GM12878 (cell line): Measurements from ENCODE around the gene FOXJ1. TPM values are rescaled to one million over a fixed set of nuclear protein-coding genes. Genes with fewer than 3 reads are reported as not detected.

ENCODE experiments used
- ATAC-seq: fragments of 200-7000 bp; cut with Tn5 transposase; 3 replicates; pipeline ENCODE4 v1.9.1; 2020; ENCODE audit warnings: mild to moderate bottlenecking, moderate library complexity
- BruUV-seq: library from RNA; stranded (reverse); fragments of 400-500 nt; replicated peaks from 2 replicates; lab custom pipeline; 2021; lab: Mats Ljungman, UMichigan
- CTCF ChIA-PET: fragments of 300-600 bp; sonication (Branson Sonifier 250); formaldehyde crosslinking; extraction: SDS; loops from one replicate; lab custom pipeline; 2021; ENCODE audit warnings: inconsistent platforms; lab: Yijun Ruan, JAX
- POLR2A ChIA-PET: fragments of 350-600 bp; formaldehyde crosslinking; extraction: SDS; loops from one replicate; lab custom pipeline; 2021; ENCODE audit warnings: inconsistent platforms; lab: Charles Lee
- RAD21 ChIA-PET: fragments of 300-600 bp; sonication (Branson Sonifier 250); formaldehyde crosslinking; loops from one replicate; lab custom pipeline; 2023; ENCODE audit warnings: antibody characterized with exemption; ENCODE audit not compliant: unreplicated experiment; lab: Charles Lee
- SMC1A ChIA-PET: fragments of 300-600 bp; sonication (Branson Sonifier 250); formaldehyde crosslinking; loops from one replicate; lab custom pipeline; 2023; ENCODE audit not compliant: unreplicated experiment, uncharacterized antibody; lab: Charles Lee
- DNase-seq: peaks from one replicate; pipeline ENCODE4 v3.0.0-alpha.2; 2011; ENCODE audit warnings: low read depth, low spot score
- FAIRE-seq: peaks from 3 replicates; lab custom pipeline; 2011; peaks lifted over from hg19 to GRCh38; lab: Jason Lieb, UNC
- H2AFZ ChIP-seq: 2 replicates; pipeline ENCODE4 v1.6.0; 2011; ENCODE audit warnings: low read depth, low read length, control low read depth; ENCODE audit not compliant: control insufficient read depth
- H3K27ac ChIP-seq: 2 replicates; pipeline ENCODE4 v1.5.1; 2011; ENCODE audit warnings: control low read depth; ENCODE audit not compliant: control insufficient read depth, insufficient read depth
- H3K27me3 ChIP-seq, 2 experiments: replicated peaks in 1 of 2; 2 replicates each; pipeline versions ENCODE4 v1.6.0 to v1.6.1; 2011; ENCODE audit warnings: low read length in 1 of 2; ENCODE audit not compliant: control insufficient read depth in 2 of 2, insufficient read depth in 2 of 2
- H3K36me3 ChIP-seq, 2 experiments: 2 replicates each; pipeline ENCODE4 v1.5.1; 2011; ENCODE audit warnings: low read length in 1 of 2; ENCODE audit not compliant: control insufficient read depth in 2 of 2, insufficient read depth in 2 of 2
- H3K4me1 ChIP-seq: 2 replicates; pipeline ENCODE4 v1.6.1; 2011; ENCODE audit warnings: mild to moderate bottlenecking, low read length, moderate library complexity, mixed read lengths; ENCODE audit not compliant: control insufficient read depth, insufficient read depth
- H3K4me2 ChIP-seq: 2 replicates; pipeline ENCODE4 v1.6.0; 2011; ENCODE audit warnings: control low read depth; ENCODE audit not compliant: control insufficient read depth, insufficient read depth
- H3K4me3 ChIP-seq: fragments of 200-600 bp; sonication (generic); 2 replicates; pipeline ENCODE4 v1.5.1; 2016
- H3K79me2 ChIP-seq: 2 replicates; pipeline ENCODE4 v1.6.0; 2011; ENCODE audit warnings: low read length; ENCODE audit not compliant: control insufficient read depth, insufficient read depth
- H3K9ac ChIP-seq: 2 replicates; pipeline ENCODE4 v1.8.0; 2011; ENCODE audit warnings: low read length, control low read depth, mixed read lengths; ENCODE audit not compliant: control insufficient read depth, insufficient read depth
- H3K9me3 ChIP-seq: replicated peaks from 3 replicates; pipeline ENCODE4 v1.5.1; 2011; ENCODE audit warnings: mild to moderate bottlenecking, low read length; ENCODE audit not compliant: control insufficient read depth, insufficient read depth
- H4K20me1 ChIP-seq: 2 replicates; pipeline ENCODE4 v1.6.0; 2011; ENCODE audit not compliant: control insufficient read depth, insufficient read depth
- BRCA1 ChIP-seq: IDR thresholded peaks from 2 replicates; pipeline ENCODE4 v1.6.1; 2011; ENCODE audit warnings: low read depth, low read length, improper control_type of control experiment
- GABPA ChIP-seq: IDR thresholded peaks from 2 replicates; pipeline ENCODE4 v1.6.1; 2014; ENCODE audit warnings: antibody characterized with exemption, low read depth, mild to moderate bottlenecking, inconsistent platforms
- WGBS: methylation state at CpG from one replicate; pipeline ENCODE4 v1.1.6; 2016; ENCODE audit warnings: low lambda C conversion rate; ENCODE audit not compliant: insufficient replicate concordance, insufficient coverage; ENCODE audit errors: missing lambda C conversion rate; 5-methylcytosine and 5-hydroxymethylcytosine counted together
- in situ Hi-C: fragments of 300-500 bp; cut with MboI; formaldehyde crosslinking; loops from 9 replicates; pipeline ENCODE4 v1.14.3; 2018; ENCODE audit warnings: mixed read lengths
- intact Hi-C: fragments of 100-400 bp; cut with micrococcal nuclease; formaldehyde crosslinking; loops from one replicate; pipeline ENCODE4 v1.14.2; 2022; ENCODE audit not compliant: unreplicated experiment
- polyA plus RNA-seq, 11 experiments: library from polyadenylated mRNA; depleted of rRNA in 4 of 11; unstranded in 6 of 11; stranded (reverse) in 5 of 11; fragments of >200 nt; fragmentation: Nextera tagmentation in 4 of 11; fragmentation: Illumina TruSeq in 1 of 11; extraction: Ambion mirVana in 4 of 11; extraction: Trizol in 1 of 11; gene quantifications; 1 replicate in 1 of 11; 2 replicates in 10 of 11; pipeline versions ENCODE4 v1.2.1 to v1.2.3, GENCODE V29; 2011 to 2016; ENCODE audit warnings: inconsistent platforms in 2 of 11, missing spikeins in 2 of 11, low read depth in 1 of 11
- total RNA-seq, 4 experiments: library from RNA; depleted of rRNA in 3 of 4; stranded (reverse); fragments of >200 nt in 3 of 4; fragmentation: Illumina TruSeq in 1 of 4; extraction: Trizol in 1 of 4; gene quantifications; 2 replicates each; pipeline versions ENCODE4 v1.2.1 to v1.2.3, GENCODE V29; 2013 to 2021
- TF ChIP-seq, protein P1 (sequence below), 3 experiments: IDR thresholded peaks in 2 of 3; conservative IDR thresholded peaks in 1 of 3; 2 replicates each; pipeline ENCODE4 v1.5.1; 2011; ENCODE audit warnings: low read depth in 3 of 3, low read length in 3 of 3, mild to moderate bottlenecking in 3 of 3, control low read depth in 2 of 3, moderate library complexity in 2 of 3, inconsistent platforms in 1 of 3, mixed read lengths in 1 of 3; ENCODE audit not compliant: control insufficient read depth in 2 of 3, insufficient read depth in 1 of 3; ENCODE audit errors: extremely low read depth in 1 of 3

The FOXJ1 gene
- total and polyA plus RNA-seq, 10 of the 15 experiments (the other 5 are each of a cell fraction or from before 2014, with no cell fraction given), result not detected

- H3K4me2 ChIP-seq, result no peak overlapping the region
- ChIA-PET CTCF (interaction anchor here (2.2 to 7.6 kb wide), 2 partner anchors 91 to 175 kb away, joined by 13 to 40 read pairs; no protein-coding TSS in a partner anchor), POLR2A (interaction anchor here (1.0 kb wide), 1 partner anchor 160 kb away, joined by 4 read pairs; the partner anchor contains the start of gene UBALD2), RAD21 (interaction anchor here (1.2 kb wide), 1 partner anchor 99 kb away, joined by 3 read pairs; no protein-coding TSS in a partner anchor), SMC1A (no interaction called here)
- H4K20me1 ChIP-seq, result no peaks in the 10 kb centered on the region
- FAIRE-seq (no peak), DNase-seq (no peak), ATAC-seq (no peak)
- no peaks in the 10 kb centered on the region; the same call in 2 of the 3 replicates for H3K9me3 ChIP-seq
- in situ Hi-C loops, result no loop called here
- BruUV-seq, result no TSS peak
- no peak overlapping the region for H2AFZ ChIP-seq
- intact Hi-C loops, result no loop called here
- H3K79me2 ChIP-seq, result peaks cover 14% of the 10 kb centered on the region
- no peak overlapping the region for H3K27ac ChIP-seq
- H3K4me3 ChIP-seq, result no peak overlapping the region
- 94% methylated on average over 5 of the region's 5 CpGs for WGBS
- no peak overlapping the region for H3K9ac ChIP-seq
- no peaks in the 10 kb centered on the region for H3K27me3 ChIP-seq
- H3K4me1 ChIP-seq, result peaks cover 6% of the 10 kb centered on the region
- peaks cover 1 to 10% of the 10 kb centered on the region in 2 experiments; a peak in 3 of 4 replicates for H3K36me3 ChIP-seq
- TF ChIP-seq BRCA1, result no peak
- TF ChIP-seq GABPA, result no peak
- TF ChIP-seq, protein P1, sequence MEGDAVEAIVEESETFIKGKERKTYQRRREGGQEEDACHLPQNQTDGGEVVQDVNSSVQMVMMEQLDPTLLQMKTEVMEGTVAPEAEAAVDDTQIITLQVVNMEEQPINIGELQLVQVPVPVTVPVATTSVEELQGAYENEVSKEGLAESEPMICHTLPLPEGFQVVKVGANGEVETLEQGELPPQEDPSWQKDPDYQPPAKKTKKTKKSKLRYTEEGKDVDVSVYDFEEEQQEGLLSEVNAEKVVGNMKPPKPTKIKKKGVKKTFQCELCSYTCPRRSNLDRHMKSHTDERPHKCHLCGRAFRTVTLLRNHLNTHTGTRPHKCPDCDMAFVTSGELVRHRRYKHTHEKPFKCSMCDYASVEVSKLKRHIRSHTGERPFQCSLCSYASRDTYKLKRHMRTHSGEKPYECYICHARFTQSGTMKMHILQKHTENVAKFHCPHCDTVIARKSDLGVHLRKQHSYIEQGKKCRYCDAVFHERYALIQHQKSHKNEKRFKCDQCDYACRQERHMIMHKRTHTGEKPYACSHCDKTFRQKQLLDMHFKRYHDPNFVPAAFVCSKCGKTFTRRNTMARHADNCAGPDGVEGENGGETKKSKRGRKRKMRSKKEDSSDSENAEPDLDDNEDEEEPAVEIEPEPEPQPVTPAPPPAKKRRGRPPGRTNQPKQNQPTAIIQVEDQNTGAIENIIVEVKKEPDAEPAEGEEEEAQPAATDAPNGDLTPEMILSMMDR (IDR thresholded peaks at IDR 0.05 in 2 of 3, conservative IDR thresholded peaks at IDR 0.05 in 1 of 3; ENCODE audit: control insufficient read depth in 2 of 3, extremely low read depth in 1 of 3, insufficient read depth in 1 of 3, low read depth in 3 of 3, low read length in 3 of 3), result no peak
Measured at GRCh38 chr17:76104896-76105231, 36.2 kb downstream of the FOXJ1 start.
